GM19328 (cell line): ENCODE results near the gene ULK1.
"Not testable (repeated sequence)": the region's sequence is repeated elsewhere in the genome, so short reads cannot be mapped to it uniquely, and the experiment has no call there.

Experiments
- ATAC-seq: cut with Tn5 transposase; IDR thresholded peaks from one replicate; pipeline ENCODE4 v1.9.1; 2021; ENCODE audit warnings: mild to moderate bottlenecking, moderate library complexity; ENCODE audit not compliant: unreplicated experiment

Gene ULK1

DNA sequence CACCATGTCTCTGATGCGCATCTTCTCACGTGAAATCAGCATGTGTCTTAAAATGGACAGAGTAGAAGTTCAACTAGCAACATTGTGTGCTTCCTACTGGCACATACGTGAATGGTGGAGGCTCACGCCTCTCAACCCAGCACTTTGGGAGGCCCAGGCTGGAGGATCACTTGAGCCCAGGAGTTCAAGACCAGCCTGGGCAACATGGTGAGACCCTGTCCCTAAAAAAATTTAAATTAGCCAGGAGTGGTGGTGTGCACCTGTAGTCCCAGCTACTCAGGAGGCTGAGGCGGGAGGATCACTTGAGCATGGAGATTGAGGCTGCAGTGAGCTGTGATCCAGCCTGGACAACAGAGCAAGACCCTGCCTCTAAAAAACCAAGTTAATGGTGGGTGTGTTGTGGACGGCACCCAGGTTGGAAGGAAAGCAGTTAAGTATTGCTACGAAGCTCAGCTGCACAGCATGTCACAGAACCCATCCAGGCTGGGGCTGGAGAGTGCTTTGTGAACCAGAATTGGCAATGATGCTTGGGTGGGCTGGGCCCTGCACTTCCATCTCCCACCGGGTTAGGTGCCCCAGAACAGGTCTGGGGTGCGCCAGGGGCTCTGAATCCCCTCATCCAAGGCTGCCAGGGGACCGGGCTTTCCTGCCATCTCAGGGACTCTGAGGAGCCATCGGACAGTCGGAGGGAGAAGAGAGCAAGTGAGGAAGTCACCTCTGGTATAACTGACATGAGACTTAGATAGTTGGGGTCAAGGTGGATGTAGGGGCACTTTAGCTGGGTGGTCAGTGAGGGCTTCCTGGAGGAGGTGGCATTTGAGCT, 33.0 kb upstream of the ULK1 start:
- no peak for ATAC-seq

DNA sequence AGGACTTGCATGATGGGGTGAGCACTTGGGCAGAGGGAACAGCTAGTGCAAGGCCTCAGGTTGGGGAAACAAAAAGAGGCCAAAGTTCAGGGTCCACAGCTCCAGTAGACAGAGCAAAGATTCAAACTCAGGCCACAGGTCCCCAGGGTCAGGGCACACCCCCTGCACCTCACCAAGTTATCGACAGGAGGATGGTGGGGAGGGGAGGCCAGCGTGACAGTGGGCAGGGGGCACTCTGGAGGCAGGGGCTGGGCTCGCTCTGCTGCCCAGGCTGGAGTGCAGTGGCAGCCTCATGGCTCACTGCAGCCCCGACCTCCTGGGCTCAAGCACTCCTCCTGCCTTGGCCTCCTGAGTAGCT, 32.4 kb upstream of the ULK1 start:
- no peak for ATAC-seq

DNA sequence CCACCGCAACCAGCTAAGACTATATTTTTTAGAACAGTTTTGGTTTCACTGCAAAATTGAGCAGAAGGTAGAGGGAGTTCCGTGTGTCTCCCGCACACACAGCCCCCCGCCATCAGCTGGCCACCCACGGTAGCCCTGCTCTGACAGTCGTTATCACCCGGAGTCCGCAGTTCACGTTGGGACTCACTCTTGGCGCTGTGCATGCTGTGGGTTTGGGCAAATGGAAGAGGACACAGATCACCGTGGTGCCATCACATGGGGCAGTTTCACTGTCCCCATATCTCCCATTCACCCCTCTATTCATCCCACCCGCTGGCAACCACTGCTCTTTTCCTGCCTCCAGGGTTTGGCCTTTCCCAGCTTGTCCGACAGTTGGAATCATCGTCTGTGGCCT, 31.8 kb upstream of the ULK1 start:
- no peak for ATAC-seq

DNA sequence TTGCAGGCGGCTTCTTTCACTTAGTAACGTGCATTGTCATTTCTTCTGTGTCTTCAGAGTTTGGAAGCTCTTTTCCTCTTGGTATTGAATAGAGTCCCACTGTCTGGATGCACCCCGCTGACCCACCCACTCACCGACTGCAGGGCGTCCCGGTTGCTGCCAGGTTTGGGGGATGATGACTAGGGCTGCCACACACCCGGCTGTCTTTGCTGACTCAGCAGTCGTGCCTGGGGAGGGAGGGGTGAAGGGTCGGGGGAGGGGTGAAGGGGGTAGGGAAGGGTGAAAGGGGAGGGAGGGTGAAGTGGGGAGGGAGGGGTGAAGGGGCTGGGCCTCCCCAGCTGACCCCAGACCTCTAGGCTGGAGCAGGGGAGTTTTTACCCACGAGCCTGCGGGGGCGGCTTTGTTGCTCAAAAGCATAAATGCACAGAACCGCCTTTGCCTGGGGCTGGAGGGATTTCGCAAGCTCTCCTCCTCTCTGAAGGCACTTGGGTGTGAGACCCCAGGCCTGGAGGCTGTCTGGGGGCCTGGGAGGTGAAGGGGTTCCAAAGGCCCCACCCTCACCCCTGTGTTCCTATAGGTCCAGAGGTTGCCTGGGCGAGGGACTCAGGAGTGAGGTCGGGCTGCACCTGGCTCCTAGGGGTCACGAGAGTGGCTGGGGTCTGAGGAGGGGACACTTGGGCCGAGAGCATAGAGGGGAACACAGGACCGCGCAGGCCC, 31.3 kb upstream of the ULK1 start:
- ATAC-seq: no peak

DNA sequence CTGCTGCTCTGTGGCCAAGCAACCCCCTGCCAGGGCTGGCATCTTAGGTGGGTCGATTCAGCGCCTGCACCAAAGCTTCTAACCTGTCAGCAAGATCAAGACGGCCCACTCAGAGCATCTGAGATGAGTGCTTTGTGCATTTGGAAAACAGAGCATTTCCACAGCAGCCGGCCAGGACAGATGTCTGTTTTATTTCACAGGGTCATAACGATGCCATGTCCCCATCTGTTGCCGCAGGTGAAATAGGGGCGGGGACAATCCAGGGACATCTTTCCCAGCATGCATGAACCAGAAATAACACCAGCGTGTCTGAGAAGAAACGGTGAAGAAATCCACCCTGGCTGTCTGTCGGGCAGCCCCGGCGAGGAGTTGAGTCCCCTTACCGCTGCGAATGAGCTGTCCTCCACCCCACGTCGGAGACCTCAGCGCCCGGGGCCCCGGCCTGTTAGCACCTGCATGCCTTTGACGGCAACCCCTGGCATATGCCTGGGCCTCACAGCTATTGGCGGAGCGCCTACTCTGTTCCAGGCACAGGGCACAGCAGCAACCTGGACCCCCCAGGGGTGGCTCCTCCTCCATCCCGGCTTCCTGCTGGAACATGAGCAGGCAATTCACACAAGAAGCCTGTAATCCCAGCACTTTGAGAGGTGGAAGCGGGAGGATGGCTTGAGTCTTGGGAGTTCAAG, 30.6 kb upstream of the ULK1 start:
- no peak for ATAC-seq

DNA sequence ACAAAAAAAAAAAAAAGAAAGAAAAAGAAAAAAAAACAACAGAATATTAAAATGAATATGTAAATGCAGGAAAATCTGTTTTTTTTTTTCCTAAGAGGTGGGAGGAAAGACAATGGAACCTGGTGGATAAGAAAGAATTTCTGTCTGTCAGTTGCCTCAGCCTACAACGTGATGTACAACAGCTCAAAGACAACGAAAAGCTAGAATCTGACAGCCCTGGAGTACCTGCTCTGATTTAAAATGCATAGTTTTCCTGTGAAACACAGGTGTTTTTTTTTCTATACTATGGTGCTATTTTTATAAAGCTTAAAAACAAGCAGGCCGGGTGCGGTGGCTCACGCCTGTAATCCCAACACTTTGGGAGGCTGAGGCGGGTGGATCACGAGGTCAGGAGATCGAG, 30.0 kb upstream of the ULK1 start:
- ATAC-seq: no peak

DNA sequence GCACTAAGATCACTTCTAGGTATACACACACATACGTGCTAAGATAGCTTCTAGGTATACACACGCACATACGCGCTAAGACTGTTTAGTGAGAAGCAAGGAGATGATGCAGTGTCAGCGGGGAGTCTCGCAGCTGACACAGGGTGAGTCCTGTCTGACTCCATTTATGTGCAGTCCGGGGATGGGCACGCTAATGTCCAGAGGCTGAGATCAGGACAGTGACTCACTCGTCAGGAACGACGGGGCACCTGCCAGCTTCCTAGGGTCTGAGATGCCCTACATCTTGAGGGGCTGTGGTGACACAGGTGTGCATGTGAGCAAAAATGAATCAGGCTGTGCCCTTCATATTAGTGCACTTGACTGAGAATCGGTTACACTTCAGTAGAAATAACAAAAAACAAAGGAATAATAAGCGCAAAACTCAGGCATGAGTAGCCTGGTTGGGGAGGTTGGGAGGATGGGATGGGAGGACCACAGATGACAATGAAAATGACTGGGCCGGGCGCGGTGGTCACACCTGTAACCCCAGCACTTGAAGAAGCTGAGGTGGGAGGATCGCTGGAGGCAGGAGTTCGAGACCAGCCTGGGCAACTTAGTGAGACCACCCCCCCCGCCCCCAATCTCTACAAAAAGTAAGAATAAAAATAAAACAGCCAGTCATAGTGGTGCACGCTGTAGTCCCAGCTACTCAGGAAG, 29.1 kb upstream of the ULK1 start:
- ATAC-seq: no peak

DNA sequence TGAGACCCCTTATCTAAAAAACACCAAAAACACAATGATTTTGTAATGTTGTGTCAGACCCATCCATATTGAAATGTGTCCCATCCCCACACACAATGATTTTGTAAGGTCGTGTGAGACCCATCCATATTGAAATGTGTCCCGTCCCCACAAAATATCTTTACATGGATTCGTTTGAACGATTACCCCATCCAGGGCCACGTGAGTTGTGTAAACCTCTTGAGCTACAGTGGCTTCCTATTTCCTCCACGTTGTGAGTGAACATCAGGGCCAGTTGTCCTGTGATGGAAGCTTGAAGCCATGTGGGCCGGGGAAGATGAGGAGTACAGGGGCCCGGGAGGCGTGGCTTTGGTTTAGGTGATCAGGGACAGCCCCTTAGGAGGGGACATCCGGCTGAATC, 27.0 kb upstream of the ULK1 start:
- ATAC-seq: no peak

DNA sequence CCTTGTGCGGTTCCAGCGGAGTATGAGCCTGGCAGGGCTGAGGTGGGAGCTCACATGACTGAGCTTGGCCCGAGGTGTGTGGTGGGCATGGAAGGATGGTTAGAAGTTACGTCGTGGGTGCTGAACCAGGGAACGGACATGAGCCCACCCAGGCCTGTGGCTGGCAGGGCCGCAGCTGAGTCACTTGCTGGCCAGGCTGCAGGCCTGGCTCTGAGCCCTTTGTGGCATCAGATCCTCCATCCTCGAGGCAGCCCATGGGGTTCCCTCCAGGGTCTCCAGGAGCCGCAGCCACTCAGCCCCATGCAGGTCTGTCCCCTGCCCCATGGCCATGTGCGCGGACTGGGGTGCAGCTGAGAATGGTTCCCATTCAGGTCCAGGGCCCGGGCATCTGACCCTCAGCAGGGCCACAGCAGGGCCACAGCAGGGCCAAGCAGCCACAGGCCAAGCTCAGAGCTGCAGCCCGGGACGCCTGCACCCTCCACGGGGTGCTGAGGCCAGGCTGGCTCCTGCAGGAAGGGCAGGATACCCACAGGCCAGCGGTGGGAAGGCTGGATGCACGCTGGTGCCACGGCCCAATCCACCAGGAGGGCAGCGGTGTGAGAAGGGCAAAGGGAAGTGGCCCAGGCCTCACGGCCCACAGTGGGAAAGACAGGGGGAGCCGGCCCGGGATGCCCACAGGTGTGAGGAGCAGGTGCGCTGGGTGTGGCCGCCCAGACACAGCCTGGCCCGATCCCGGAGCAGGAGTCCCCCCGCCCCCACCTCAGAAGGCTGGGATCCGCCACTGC, 26.3 kb upstream of the ULK1 start:
- no peak for ATAC-seq

DNA sequence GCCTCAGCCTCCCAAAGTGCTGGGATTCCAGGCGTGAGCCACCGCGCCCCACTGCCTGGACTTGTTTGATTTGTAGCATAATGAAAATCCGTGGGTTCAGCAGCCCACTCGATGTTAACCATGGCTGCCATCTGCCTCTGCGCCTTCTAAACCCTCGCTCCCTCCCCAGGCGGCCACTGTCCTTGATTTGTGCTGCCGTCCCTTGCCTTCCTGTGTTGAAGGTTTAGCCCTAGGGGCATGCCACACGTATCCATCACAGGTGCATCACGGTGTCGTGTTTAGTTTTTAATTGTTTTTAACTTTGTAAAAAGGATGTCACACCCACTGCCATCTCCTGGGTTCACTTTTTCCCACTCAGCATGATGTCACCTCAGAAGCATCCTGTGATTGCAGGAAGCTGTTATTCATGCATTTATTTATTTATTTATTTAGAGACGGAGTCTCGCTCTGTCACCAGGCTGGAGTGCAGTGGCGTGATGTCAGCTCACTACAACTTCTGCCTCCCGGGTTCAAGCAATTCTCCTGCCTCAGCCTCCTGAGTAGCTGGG, 24.5 kb upstream of the ULK1 start:
- no peak for ATAC-seq

DNA sequence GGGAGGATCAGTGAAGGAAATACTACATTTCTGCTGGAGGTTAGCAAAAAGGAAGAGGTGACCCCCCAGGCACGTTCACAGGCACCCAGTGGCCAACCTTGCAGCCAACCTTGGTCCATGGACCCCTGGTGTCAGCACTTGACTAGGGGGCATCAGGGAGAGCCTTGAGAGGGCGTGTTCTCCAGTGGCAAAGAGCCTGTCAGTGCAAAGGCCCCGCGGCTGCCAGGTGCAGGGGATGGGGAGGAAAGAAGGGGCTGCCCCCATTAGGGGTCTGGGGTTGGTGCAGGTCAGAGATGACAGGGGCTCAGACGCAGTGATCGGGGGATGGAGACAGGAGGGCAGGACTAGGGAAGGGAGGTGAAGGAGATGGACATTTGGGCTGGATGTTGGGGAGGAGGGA, 22.7 kb upstream of the ULK1 start:
- no peak for ATAC-seq

DNA sequence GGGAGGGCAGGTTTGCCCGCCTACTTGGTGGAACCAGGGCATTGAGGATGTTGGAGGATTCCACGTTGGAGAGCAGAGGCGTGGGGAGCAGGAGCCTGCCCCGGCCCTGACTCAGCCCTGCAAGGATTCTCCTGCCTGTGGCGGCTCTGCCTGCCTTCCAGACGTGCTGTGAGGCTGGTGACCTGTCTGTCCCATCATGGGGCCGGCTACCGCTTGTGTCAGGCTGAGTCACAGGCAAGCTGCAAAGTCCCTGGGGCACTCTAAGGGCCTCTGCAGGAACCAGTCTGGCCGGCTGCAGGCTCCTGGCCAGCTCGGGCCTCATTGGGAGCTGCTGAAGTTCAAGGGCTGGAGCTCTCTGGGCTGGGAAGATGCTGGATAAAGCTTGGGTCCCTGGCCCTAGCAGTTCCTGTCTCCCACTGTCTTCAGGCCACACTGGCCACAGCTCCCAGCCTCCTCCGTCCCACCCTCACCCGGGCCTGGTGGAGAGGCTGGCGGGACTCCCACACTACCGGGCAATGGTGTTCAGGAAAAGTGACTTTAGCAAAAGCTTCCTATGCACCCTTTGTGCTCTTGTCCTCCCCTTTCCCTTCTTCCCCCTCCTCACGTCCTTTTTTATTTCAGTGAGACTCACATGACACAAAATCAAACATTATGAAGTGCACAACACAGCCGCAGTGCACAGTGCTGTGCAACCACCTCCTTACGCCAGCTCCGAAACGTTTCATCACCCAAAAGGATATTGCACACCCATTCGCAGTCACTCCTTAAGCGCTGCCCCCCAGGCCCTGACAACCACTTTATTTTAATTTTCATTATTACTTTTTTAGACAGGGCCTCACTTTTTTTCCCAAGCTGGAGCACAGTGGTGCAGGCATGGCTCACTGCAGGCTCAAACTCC, 22.0 kb upstream of the ULK1 start:
- no peak for ATAC-seq

DNA sequence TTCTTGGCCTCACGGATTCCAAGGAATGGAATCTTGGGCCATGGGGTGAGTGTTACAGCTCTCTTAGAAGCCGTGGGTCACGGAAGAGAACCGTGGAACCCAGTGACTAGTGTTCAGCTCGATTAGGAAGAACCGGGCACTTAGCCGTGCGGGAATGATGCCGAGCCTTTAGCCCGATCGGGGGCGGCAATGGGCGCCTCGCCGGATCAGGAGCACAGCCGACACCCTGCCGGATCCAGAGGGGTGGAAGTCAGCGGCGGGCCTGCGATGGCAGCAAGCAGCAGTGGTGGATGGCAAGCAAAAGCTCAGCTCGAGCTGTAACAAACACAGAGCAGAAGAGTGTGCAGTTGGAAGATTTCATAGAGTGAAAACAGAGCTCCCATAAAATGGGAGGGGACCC, 21.1 kb upstream of the ULK1 start:
- ATAC-seq: no peak

DNA sequence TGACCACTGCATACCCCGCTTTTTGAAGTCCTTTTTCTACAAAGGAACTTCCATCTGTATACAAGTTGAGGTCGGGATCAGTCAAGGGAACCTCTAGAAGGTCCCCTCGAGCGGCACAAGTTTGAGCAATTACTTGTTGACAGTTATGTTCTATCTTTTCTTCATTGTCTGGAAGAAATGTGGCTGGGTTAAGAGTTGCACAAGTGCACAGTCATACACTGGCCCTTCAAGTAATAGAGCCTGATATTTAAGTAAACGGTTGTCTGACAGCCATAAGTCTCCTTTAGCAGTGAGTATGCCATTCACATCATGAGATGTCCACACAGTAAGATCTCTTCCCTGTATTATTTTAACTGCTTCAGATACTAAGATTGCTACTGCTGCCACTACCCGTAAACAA, 19.4 kb upstream of the ULK1 start:
- not testable (repeated sequence) for ATAC-seq

DNA sequence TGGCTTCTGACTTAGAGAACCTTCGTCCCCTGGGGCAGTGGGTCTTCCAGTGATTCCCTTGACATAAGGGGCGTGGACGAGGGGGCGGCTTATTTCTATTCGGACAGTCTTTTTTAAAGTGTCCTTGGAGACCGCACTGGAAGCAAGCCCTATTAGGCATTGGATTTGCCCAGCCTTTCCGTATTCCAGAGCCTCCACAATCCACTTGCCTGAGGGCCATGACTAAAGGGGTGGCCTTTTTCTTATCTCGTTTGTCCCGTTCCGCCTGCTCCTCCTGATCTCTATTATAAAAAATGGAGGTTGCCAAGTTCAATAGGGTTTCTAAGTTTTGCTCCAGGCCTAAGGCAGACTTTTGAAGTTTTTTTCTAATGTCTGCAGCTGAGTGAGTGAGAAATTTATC, 17.2 kb upstream of the ULK1 start:
- not testable (repeated sequence) for ATAC-seq

DNA sequence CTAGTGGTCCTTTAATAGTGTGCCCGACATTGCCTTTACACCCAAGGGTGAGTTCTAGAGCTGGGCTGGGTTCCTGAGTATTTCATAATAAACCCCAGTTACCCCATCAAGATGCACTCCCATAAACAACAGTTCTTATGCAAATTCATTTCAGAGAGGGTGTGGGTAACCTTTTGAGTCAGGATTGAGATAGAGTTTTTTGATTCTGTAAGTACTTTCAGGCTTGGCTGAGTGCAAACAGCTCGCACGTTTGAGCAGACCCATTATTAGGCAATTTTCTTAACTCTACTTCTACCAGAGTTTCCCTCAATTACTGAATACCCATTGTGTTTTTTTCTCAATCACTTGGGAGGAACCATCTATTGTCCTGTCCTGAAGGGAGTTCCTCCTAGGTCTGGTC, 16.0 kb upstream of the ULK1 start:
- ATAC-seq: not testable (repeated sequence)

DNA sequence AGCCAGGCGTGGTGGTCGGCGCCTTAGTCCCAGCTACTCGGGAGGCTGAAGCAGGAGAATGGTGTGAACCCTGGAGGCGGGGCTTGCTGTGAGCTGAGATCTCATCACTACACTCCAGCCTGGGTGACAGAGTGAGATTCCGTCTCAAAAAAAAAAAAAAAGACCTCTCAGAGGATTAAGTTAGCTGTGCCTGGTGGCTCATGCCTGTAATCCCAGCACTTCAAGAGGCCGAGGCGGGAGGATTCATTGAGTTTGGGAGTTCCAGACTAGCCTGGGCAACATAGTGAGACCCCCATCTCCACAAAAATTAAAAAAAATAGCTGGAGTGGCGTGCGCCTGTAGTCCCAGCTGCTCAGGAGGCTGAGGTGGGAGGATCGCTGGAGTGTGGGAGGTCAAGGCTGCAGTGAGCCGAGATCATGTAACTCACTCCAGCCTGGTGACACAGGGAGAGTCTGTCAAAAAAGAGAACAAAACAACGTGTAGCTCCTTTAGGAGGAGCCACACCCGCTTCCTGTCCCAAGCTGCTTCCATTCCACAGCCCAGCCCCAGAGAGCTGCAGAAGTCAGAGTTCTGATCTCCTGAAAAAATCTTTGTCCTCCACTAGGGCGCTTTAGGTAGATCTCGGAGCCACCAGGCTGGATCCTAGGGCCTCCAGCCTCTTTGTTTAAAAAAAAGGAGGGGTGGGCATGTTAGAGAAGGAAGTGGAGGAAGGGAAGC, 11.5 kb upstream of the ULK1 start:
- ATAC-seq: no peak

DNA sequence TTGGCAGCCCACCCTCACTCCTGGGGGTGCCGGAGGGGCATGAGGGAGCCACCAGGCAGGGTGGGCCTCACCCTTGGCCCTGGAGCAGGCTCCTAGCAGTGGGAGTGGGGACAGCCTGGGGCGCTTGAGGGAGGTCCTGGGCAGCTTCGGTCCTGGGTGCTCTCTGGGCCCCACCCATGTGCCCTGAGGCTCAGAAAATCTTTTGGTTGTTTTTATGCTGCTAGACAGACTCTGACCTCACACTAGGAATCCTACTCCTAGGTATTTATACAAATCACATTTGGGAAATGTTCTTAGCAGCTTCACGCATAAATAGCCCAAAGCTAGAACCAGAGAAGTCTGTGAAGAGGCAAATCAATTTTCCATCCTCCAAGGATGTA, 10.9 kb upstream of the ULK1 start:
- no peak for ATAC-seq

DNA sequence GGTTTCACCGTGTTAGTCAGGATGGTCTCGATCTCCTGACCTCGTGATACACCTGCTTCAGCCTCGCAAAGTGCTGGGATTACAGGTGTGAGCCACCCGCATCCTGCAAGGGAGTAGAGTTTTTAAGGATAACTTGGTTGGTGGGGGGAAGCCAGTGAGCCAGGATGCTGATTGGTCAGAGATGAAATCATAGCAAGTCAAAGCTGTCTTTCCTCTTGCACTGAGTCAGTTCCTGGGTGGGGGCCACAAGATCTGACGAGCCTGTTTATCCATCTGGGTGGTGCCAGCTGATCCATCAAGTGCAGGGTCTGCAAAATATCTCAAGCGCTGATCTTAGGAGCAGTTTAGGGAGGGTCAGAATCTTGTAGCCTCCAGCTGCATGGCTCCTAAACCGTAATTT, 9.3 kb upstream of the ULK1 start:
- not testable (repeated sequence) for ATAC-seq
